Uterus (tissue), 4 donors: ENCODE measurements around the gene BEND7. TPM values are rescaled to one million over a fixed set of nuclear protein-coding genes. Genes with fewer than 3 reads are reported as not detected.
A peak's percentile ranks its signal among the peaks of the same experiment; 100 is the strongest.

Source experiments
- DNase-seq, 2 donors: peaks; one replicate each; pipeline ENCODE4 v3.0.0-alpha.2; 2019 to 2020
- H3K27ac ChIP-seq, 2 donors: fragments of 200-600 bp; sonication (generic); 1 replicate in 1 of 2; 2 replicates in 1 of 2; pipeline ENCODE4 v1.5.1; 2016 to 2018
- H3K27me3 ChIP-seq, 2 donors: fragments of 200-600 bp; sonication (generic); one replicate each; pipeline ENCODE4 v1.5.1; 2018 to 2019; ENCODE audit warnings: control low read depth in 1 of 2
- H3K36me3 ChIP-seq, 2 donors: fragments of 200-600 bp; sonication (generic); one replicate each; pipeline ENCODE4 v1.5.1; 2019; ENCODE audit warnings: control low read depth in 1 of 2
- H3K4me1 ChIP-seq, 2 donors: fragments of 200-600 bp; sonication (generic); one replicate each; pipeline ENCODE4 v1.5.1; 2018 to 2019; ENCODE audit warnings: control low read depth in 1 of 2
- H3K4me3 ChIP-seq, 2 donors: fragments of 200-600 bp; sonication (generic); 1 replicate in 1 of 2; 2 replicates in 1 of 2; pipeline ENCODE4 v1.5.1; 2018 to 2019; ENCODE audit warnings: mild to moderate bottlenecking in 1 of 2
- H3K9me3 ChIP-seq, 2 donors: fragments of 200-600 bp; sonication (generic); one replicate each; pipeline ENCODE4 v1.5.1; 2019; ENCODE audit warnings: control low read depth in 1 of 2
- CTCF ChIP-seq, 4 experiments: fragments of 200-600 bp in 2 of 4; fragments of 450-650 bp in 2 of 4; sonication (generic) in 2 of 4; IDR thresholded peaks; one replicate each; pipeline ENCODE4 v1.5.1; 2016 to 2019; ENCODE audit warnings: antibody characterized with exemption in 4 of 4, mild to moderate bottlenecking in 2 of 4, moderate library complexity in 1 of 4
- POLR2A ChIP-seq, 2 donors: fragments of 450-650 bp; IDR thresholded peaks; one replicate each; pipeline ENCODE4 v1.6.1; 2016; ENCODE audit warnings: antibody characterized with exemption in 2 of 2, mild to moderate bottlenecking in 1 of 2, moderate library complexity in 1 of 2
- intact Hi-C: fragments of 100-400 bp; cut with DNase I; formaldehyde crosslinking; loops from one replicate; pipeline ENCODE4 v1.15.1; 2023; ENCODE audit warnings: low total_unique reads
- total RNA-seq, 4 donors: library from RNA; depleted of rRNA in 3 of 4; stranded (reverse); fragments of >200 nt in 3 of 4; gene quantifications; one replicate each; pipeline versions ENCODE4 v1.1.0 to v1.2.4, GENCODE V29; 2014 to 2023
- donor health status: DM: yes; HTN: yes; CAD: no.

The BEND7 gene
- total RNA-seq, 4 donors from 2014 or later: 3.3 to 32.7 (median 11.9) TPM

- Histone ChIP-seq H3K4me1 (peaks cover 0 to 5% of the 10 kb centered on the region in 2 donors), H3K4me3 (peak overlapping the region; percentile 55 to 60), H3K36me3 (no peaks in the 10 kb centered on the region), H3K9me3 (no peaks in the 10 kb centered on the region), H3K27ac (peak overlapping the region; percentile 79 to 90), H3K27me3 (no peaks in the 10 kb centered on the region)
- intact Hi-C loops: no loop called here
- peak in 1 of 2 donors; percentile 19 for DNase-seq
- TF ChIP-seq CTCF (IDR thresholded peaks at IDR 0.05) (no peak), POLR2A (IDR thresholded peaks at IDR 0.05) (no peak)
These were observed 515 bp downstream of the BEND7 start for GRCh38 chr10:13528123-13528874.

- peak overlapping the region; percentile 55 to 60 for H3K4me3 ChIP-seq
- H3K36me3 ChIP-seq: no peaks in the 10 kb centered on the region
- no peaks in the 10 kb centered on the region for H3K9me3 ChIP-seq
- DNase-seq: no peak
- peaks cover 0 to 5% of the 10 kb centered on the region in 2 donors for H3K4me1 ChIP-seq
- no peak for TF ChIP-seq CTCF (IDR thresholded peaks at IDR 0.05)
- no peak for TF ChIP-seq POLR2A (IDR thresholded peaks at IDR 0.05)
- peak overlapping the region; percentile 79 to 90 for H3K27ac ChIP-seq
- H3K27me3 ChIP-seq: no peaks in the 10 kb centered on the region
- intact Hi-C loops: no loop called here
These were observed 1.0 kb downstream of the BEND7 start for GRCh38 chr10:13527864-13528122.

GRCh38 chr10:13526948-13527863, 1.6 kb downstream of the BEND7 start:
- intact Hi-C loops: no loop called here
- TF ChIP-seq CTCF (IDR thresholded peaks at IDR 0.05) (no peak), POLR2A (IDR thresholded peaks at IDR 0.05) (no peak)
- H3K36me3 ChIP-seq: no peaks in the 10 kb centered on the region
- no peaks in the 10 kb centered on the region for H3K9me3 ChIP-seq
- no peaks in the 10 kb centered on the region for H3K27me3 ChIP-seq
- H3K27ac ChIP-seq: peak overlapping the region; percentile 79 to 90
- DNase-seq: no peak
- H3K4me3 ChIP-seq: peak overlapping the region; percentile 55 to 60
- peaks cover 0 to 5% of the 10 kb centered on the region in 2 donors for H3K4me1 ChIP-seq

GRCh38 chr10:13525663-13526062, 3.2 kb downstream of the BEND7 start:
- Histone ChIP-seq H3K27ac (no peak overlapping the region), H3K27me3 (no peaks in the 10 kb centered on the region), H3K4me1 (peaks cover 0 to 5% of the 10 kb centered on the region in 2 donors), H3K36me3 (no peaks in the 10 kb centered on the region), H3K4me3 (no peak overlapping the region), H3K9me3 (no peaks in the 10 kb centered on the region)
- no peak for TF ChIP-seq POLR2A (IDR thresholded peaks at IDR 0.05)
- TF ChIP-seq CTCF (IDR thresholded peaks at IDR 0.05): no peak
- intact Hi-C loops: no loop called here
- DNase-seq: no peak

GRCh38 chr10:13521026-13521425, 7.8 kb downstream of the BEND7 start:
- Histone ChIP-seq H3K9me3 (no peaks in the 10 kb centered on the region), H3K36me3 (no peaks in the 10 kb centered on the region), H3K27me3 (no peaks in the 10 kb centered on the region), H3K27ac (no peak overlapping the region), H3K4me3 (no peak overlapping the region), H3K4me1 (no peaks in the 10 kb centered on the region)
- no peak for DNase-seq
- TF ChIP-seq CTCF (IDR thresholded peaks at IDR 0.05) (no peak), POLR2A (IDR thresholded peaks at IDR 0.05) (no peak)
- intact Hi-C loops: no loop called here
